ENCODE measurements around the gene MRTFB.

MRTFB gene

GRCh38 chr16:14146445-14146844 lies 75.3 kb downstream of the MRTFB start:
- DNase-seq (no peak), ATAC-seq (ENCODE audit: insufficient read depth, low read depth) (no peak)
- Histone ChIP-seq H3K36me3 (ENCODE audit: insufficient read depth, low read length) (peaks cover 22% of the 10 kb centered on the region; the same call in 1 of the 2 replicates), H3K4me2 (ENCODE audit: insufficient read depth, low read length) (no peak overlapping the region), H4K20me1 (ENCODE audit: insufficient read depth, low read length) (no peaks in the 10 kb centered on the region), H3K9ac (ENCODE audit: low read depth, low read length) (no peak overlapping the region), H3K9me3 (ENCODE audit: insufficient read depth, low read length, severe bottlenecking) (no peaks in the 10 kb centered on the region), H3K27me3 (ENCODE audit: insufficient read depth, low read length, poor library complexity) (no peaks in the 10 kb centered on the region), H3K4me1 (ENCODE audit: insufficient read depth, low read length) (no peaks in the 10 kb centered on the region), H3K79me2 (ENCODE audit: insufficient read depth, low read length) (no peaks in the 10 kb centered on the region), H3K4me3 (ENCODE audit: low read depth in 1 of 2, low read length in 2 of 2) (no peak overlapping the region), H3K27ac (ENCODE audit: low read length) (no peak overlapping the region), H2AFZ (ENCODE audit: low read depth, low read length) (no peak overlapping the region)
- TF ChIP-seq EZH2 (IDR thresholded peaks at IDR 0.05; ENCODE audit: borderline replicate concordance, low read depth, low read length, severe bottlenecking): no peak
- no peak for TF ChIP-seq CTCF (IDR thresholded peaks at IDR 0.05; ENCODE audit: borderline replicate concordance, extremely low read depth, low read length, poor library complexity, severe bottlenecking)

GRCh38 chr16:14148016-14148415 lies 76.9 kb downstream of the MRTFB start:
- Histone ChIP-seq H3K27ac (ENCODE audit: low read length) (no peak overlapping the region), H3K4me1 (ENCODE audit: insufficient read depth, low read length) (no peaks in the 10 kb centered on the region), H4K20me1 (ENCODE audit: insufficient read depth, low read length) (no peaks in the 10 kb centered on the region), H3K9me3 (ENCODE audit: insufficient read depth, low read length, severe bottlenecking) (no peaks in the 10 kb centered on the region), H3K9ac (ENCODE audit: low read depth, low read length) (no peak overlapping the region), H3K4me3 (ENCODE audit: low read depth in 1 of 2, low read length in 2 of 2) (no peak overlapping the region), H3K36me3 (ENCODE audit: insufficient read depth, low read length) (peaks cover 13% of the 10 kb centered on the region; the same call in 1 of the 2 replicates), H2AFZ (ENCODE audit: low read depth, low read length) (no peak overlapping the region), H3K79me2 (ENCODE audit: insufficient read depth, low read length) (no peaks in the 10 kb centered on the region), H3K27me3 (ENCODE audit: insufficient read depth, low read length, poor library complexity) (no peaks in the 10 kb centered on the region), H3K4me2 (ENCODE audit: insufficient read depth, low read length) (no peak overlapping the region)
- TF ChIP-seq CTCF (IDR thresholded peaks at IDR 0.05; ENCODE audit: borderline replicate concordance, extremely low read depth, low read length, poor library complexity, severe bottlenecking) (no peak), EZH2 (IDR thresholded peaks at IDR 0.05; ENCODE audit: borderline replicate concordance, low read depth, low read length, severe bottlenecking) (no peak)
- ATAC-seq (ENCODE audit: insufficient read depth, low read depth) (no peak), DNase-seq (no peak)

GRCh38 chr16:14148569-14148968 lies 77.5 kb downstream of the MRTFB start:
- TF ChIP-seq CTCF (IDR thresholded peaks at IDR 0.05; ENCODE audit: borderline replicate concordance, extremely low read depth, low read length, poor library complexity, severe bottlenecking): no peak
- no peak for TF ChIP-seq EZH2 (IDR thresholded peaks at IDR 0.05; ENCODE audit: borderline replicate concordance, low read depth, low read length, severe bottlenecking)
- H3K36me3 ChIP-seq (ENCODE audit: insufficient read depth, low read length): peaks cover 12% of the 10 kb centered on the region; the same call in 1 of the 2 replicates
- H3K27me3 ChIP-seq (ENCODE audit: insufficient read depth, low read length, poor library complexity): no peaks in the 10 kb centered on the region
- H3K9ac ChIP-seq (ENCODE audit: low read depth, low read length): no peak overlapping the region
- no peaks in the 10 kb centered on the region for H3K9me3 ChIP-seq (ENCODE audit: insufficient read depth, low read length, severe bottlenecking)
- H3K79me2 ChIP-seq (ENCODE audit: insufficient read depth, low read length): no peaks in the 10 kb centered on the region
- H3K27ac ChIP-seq (ENCODE audit: low read length): no peak overlapping the region
- no peak for DNase-seq
- ATAC-seq (ENCODE audit: insufficient read depth, low read depth): no peak
- no peak overlapping the region for H3K4me3 ChIP-seq (ENCODE audit: low read depth in 1 of 2, low read length in 2 of 2)
- H3K4me2 ChIP-seq (ENCODE audit: insufficient read depth, low read length): no peak overlapping the region
- no peaks in the 10 kb centered on the region for H3K4me1 ChIP-seq (ENCODE audit: insufficient read depth, low read length)
- H4K20me1 ChIP-seq (ENCODE audit: insufficient read depth, low read length): no peaks in the 10 kb centered on the region
- H2AFZ ChIP-seq (ENCODE audit: low read depth, low read length): no peak overlapping the region

- DNase-seq (no peak), ATAC-seq (ENCODE audit: insufficient read depth, low read depth) (no peak)
- no peaks in the 10 kb centered on the region for H3K9me3 ChIP-seq (ENCODE audit: insufficient read depth, low read length, severe bottlenecking)
- TF ChIP-seq EZH2 (IDR thresholded peaks at IDR 0.05; ENCODE audit: borderline replicate concordance, low read depth, low read length, severe bottlenecking): no peak
- no peak for TF ChIP-seq CTCF (IDR thresholded peaks at IDR 0.05; ENCODE audit: borderline replicate concordance, extremely low read depth, low read length, poor library complexity, severe bottlenecking)
- H3K36me3 ChIP-seq (ENCODE audit: insufficient read depth, low read length): peaks cover 12% of the 10 kb centered on the region; the same call in 1 of the 2 replicates
- H4K20me1 ChIP-seq (ENCODE audit: insufficient read depth, low read length): no peaks in the 10 kb centered on the region
- H3K4me1 ChIP-seq (ENCODE audit: insufficient read depth, low read length): no peaks in the 10 kb centered on the region
- no peaks in the 10 kb centered on the region for H3K79me2 ChIP-seq (ENCODE audit: insufficient read depth, low read length)
- no peak overlapping the region for H3K4me3 ChIP-seq (ENCODE audit: low read depth in 1 of 2, low read length in 2 of 2)
- H2AFZ ChIP-seq (ENCODE audit: low read depth, low read length): no peak overlapping the region
- no peak overlapping the region for H3K4me2 ChIP-seq (ENCODE audit: insufficient read depth, low read length)
- no peaks in the 10 kb centered on the region for H3K27me3 ChIP-seq (ENCODE audit: insufficient read depth, low read length, poor library complexity)
- H3K27ac ChIP-seq (ENCODE audit: low read length): no peak overlapping the region
- H3K9ac ChIP-seq (ENCODE audit: low read depth, low read length): no peak overlapping the region
Measured at GRCh38 chr16:14150796-14151195, 79.7 kb downstream of the MRTFB start.
